ENCODE results near the gene YJEFN3.

GRCh38 chr19:19545707-19546106, 17.0 kb downstream of the YJEFN3 start:
- TF ChIP-seq, protein P1, sequence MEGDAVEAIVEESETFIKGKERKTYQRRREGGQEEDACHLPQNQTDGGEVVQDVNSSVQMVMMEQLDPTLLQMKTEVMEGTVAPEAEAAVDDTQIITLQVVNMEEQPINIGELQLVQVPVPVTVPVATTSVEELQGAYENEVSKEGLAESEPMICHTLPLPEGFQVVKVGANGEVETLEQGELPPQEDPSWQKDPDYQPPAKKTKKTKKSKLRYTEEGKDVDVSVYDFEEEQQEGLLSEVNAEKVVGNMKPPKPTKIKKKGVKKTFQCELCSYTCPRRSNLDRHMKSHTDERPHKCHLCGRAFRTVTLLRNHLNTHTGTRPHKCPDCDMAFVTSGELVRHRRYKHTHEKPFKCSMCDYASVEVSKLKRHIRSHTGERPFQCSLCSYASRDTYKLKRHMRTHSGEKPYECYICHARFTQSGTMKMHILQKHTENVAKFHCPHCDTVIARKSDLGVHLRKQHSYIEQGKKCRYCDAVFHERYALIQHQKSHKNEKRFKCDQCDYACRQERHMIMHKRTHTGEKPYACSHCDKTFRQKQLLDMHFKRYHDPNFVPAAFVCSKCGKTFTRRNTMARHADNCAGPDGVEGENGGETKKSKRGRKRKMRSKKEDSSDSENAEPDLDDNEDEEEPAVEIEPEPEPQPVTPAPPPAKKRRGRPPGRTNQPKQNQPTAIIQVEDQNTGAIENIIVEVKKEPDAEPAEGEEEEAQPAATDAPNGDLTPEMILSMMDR (IDR thresholded peaks at IDR 0.05), result no peak
- TF ChIP-seq POLR2A (IDR thresholded peaks at IDR 0.05) (no peak), POLR2AphosphoS5 (IDR thresholded peaks at IDR 0.05) (no peak)

Data from prostate gland (tissue), 2 donors.